Umbilical cord (tissue), 2 donors: ENCODE data around the gene MCC. TPM values are rescaled to one million over a fixed set of nuclear protein-coding genes. Genes with fewer than 3 reads are reported as not detected.

Source experiments
- DNase-seq: peaks from one replicate; pipeline ENCODE4 v3.0.0-alpha.2; 2015; ENCODE audit warnings: low spot score
- total RNA-seq: library from RNA; depleted of rRNA; stranded (reverse); fragments of >200 nt; gene quantifications from one replicate; pipeline ENCODE4 v1.2.3, GENCODE V29; 2014; ENCODE audit warnings: low replicate concordance; ENCODE audit not compliant: insufficient read depth

MCC gene
- total RNA-seq, 1 donor from 2014 or later, result 65.2 TPM

DNA sequence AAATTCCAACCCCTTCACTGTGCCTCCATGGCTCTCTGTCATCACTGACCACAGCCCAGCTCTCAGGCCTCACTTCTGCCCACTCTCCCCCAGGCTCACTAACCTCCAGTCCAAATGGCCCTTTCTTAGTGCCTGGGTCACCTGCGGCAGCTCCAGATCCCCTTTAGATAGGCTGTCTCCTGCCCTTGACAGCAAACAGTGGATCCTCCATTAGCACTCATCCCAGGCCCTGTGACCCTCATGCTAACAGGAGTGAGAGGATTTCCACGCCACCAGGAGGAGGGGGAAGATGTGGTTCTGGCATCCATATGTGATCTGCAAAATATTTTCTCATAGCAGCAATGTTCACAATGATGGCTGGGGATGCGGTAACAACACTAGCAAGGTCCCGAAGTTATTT lies 372.3 kb downstream of the MCC start:
- no peak for DNase-seq

DNA sequence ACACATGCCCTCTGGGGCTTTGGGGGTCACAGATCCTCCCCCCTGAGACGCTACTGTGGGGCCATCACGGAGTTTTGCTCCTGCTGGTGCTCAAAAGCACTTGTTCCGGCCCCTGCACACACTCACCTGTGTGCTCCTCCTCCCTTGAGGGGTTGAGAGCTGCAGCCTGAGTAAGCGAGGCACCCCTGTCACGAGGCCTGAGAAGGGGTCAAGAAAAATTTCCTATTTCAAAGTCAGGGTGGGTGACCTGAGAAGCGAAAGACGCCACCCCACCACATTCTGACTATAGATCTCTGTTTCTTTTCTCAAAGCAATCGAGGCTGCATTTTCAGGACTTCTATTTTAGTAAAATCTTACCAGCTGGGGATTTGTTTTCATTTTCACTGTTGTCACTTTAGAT lies 373.2 kb downstream of the MCC start:
- DNase-seq, result no peak

DNA sequence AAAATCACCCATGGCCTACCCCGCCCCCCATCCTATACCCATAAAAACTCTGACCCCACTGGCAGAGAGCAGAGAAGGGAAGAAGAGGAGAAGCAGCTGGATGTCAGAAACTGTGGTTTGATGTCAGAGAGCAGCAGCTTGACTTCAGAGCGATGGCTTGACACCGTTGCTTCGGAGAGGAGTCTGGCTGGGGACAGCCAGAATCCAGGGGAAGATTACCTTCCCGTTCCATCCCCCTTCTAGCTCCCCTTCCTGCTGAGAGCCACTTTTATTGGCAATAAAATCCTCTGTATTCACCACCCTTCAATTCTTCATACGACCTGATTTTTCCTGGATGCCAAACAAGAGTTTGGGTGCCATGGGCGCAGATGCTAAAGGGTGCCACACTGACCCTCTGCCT lies 373.7 kb downstream of the MCC start:
- DNase-seq, result no peak

DNA sequence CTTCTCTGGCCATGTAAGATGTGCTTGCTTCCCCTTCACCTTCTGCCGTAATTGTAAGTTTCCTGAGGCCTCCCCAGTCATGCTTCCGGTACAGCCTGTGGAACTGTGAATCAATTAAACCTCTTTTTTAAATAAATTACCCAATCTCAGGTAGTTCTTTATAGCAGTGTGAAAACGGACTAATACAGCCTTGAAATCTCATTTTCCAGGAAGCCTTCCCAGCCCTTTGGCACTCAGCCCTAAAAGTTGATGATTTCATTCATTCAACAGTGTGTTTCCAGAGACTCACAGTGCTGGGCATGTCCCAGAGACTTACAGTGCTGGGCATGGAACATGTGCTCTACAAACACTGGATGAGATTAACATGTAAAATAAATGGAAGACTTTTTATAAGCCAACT lies 375.8 kb downstream of the MCC start:
- no peak for DNase-seq

DNA sequence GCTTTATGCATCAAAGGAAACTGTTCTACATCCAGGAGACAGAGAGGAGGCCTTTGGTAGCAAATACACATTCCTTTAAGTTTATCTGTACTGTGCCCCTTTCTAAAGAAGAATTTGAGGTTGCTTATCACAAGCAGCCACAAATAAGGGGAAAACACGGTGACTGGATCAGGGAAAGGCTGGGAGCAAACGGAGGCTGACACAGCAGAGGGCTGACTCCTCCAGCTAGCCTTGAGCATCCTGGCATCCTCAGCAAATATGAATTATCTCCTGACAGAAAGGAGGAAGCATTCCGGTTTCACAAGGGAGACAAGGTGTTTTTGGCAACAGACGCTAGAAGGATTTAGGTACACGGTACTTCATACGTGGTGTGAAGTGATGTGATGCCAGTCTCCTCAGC lies 378.1 kb downstream of the MCC start:
- DNase-seq, result no peak

DNA sequence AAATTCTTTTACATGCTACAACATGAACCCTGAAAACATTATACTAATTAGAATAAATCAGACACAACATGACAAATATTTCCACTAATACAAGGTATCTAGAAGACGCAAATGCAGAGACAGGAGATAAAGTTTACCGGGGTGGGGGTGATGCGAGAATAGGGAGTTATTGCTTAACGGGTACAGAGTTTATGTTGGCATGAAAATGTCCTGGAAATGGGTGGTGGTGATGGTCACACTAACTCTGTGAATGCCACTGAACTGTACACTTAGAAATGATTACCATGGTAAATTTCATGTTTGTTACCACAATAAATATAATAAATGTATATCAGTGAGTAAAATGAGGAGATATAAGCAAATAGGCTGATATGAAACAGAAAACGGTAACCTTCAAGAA lies 378.9 kb downstream of the MCC start:
- DNase-seq, result no peak

DNA sequence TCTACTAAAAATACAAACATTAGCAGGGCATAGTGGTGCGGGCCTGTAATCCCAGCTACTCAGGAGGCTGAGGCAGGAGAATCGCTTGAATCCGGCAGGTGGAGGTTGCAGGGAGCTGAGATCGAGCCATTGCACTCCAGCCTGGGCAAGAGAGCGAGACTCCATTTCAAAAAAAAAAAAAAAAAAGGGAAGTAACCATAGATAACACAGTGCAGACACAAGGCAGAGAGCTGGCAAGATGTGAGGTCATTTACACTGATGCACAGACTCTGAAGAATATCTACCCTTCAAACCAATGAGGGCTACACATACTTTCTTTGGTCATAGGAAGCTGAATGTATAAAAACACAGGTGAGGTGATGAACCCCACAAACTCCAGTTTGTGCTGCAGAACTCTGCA lies 379.8 kb downstream of the MCC start:
- no peak for DNase-seq

DNA sequence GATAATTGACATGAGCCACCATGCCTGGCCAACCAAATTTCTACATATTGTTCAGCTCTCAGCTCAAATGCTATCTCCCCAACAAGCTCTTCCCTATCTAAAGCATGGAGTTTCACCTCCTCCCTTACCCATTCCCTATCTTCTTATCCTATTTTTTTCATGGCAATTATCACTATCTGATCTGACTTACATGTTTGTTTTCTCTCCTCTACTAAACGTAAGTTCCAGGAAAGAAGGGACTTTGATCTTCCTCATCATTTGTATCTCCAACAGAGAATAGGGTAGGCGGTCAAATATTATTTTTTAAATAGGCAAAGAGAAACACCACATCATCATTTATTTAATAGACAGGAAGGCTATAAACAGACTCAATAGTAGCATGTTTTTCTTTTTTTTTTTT lies 381.4 kb downstream of the MCC start:
- DNase-seq, result no peak

DNA sequence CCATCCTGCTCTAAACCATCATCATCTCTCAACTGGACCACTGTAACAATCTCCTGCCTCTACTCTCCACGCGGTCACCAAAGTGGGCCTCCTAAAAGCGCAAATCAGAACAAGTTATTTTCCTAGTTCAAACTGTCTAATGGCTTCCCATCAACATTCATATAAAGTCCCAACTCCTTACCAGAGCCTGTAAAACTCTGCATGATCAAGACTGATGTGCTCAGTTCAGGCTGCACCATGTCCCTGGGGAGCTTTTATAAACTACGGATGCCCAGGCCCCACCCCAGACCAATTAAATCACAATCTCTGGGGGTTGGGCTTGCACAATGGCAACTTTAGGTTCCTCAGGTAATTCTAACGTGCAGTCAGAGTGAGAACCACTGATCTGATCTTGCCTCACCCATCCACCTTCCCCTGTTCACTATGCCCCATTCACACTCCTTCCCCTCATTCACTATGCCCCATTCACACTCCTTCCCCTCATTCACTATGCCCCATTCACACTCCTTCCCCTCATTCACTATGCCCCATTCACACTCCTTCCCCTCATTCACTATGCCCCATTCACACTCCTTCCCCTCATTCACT lies 382.5 kb downstream of the MCC start:
- no peak for DNase-seq

DNA sequence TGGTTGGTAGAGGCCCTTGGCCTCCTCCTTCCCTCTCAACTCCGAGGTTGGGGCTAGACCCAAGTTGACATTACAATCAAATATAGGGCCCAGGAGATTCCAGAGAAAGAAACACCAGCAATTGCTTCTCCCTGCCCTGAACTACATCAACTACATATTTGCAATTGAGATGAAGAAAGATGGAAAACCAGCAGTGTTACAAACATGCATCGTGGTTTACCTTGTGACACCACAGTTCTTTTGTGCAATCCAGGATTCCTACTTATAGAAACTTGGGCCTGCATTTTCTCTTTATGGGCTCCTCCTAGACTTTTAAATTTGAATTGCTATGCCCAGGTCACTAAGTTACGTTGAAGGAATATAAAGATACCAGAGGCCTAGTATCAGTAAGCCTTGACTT lies 384.9 kb downstream of the MCC start:
- no peak for DNase-seq

DNA sequence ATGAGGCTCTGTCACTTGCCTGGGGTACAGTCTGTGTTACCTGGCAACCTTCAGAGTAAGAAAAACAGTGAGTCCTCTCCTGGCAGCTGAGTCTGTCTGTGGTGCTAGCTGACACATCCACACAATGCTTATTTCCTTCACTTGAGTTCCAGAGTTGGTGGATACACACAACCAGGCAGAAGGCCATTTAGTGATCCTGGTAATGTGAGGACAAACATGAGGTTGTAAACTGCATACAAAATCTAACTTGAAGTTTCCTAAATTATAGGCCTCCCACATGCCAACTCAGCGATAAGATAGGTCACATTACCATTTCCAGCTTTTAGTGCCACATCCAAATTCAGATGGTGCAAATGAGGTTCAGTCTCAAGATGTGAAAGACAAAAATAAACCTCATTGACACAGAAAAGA lies 386.1 kb downstream of the MCC start:
- DNase-seq, result no peak

DNA sequence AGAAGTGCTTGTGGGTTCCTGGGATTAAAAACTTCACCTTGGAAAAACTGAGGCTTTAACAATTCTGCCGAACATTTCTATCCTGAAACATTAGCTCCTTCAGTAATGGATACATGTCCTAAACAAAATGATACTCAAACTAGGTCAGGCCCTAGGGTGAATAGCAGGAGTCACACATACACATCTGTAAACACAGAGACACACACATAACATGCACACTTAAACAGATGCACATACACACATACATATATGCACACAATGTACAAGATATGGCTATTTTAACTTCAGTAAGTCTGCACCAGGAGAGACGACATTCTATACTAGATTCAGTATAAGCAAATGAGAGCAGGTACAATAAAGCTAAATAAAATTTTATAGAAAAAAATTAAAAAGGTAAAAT lies 387.3 kb downstream of the MCC start:
- DNase-seq, result no peak

DNA sequence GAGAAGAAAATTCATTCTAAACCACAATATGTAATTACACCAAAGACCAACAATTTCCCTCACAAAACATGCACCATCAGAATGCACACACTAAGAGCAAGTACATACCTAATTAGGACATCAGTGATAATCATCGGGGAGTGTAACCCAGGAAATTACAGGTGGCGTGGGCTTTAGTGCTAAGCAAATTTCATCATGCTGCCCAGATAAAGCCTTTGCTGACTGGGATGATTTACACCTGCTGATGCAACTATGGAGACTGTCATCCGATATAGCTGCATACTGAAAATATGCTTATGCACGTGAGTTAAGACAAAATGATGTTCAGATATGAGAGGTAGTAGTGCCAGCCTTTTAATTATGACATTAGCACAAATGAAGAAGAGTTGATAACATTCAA lies 388.4 kb downstream of the MCC start:
- DNase-seq, result no peak

DNA sequence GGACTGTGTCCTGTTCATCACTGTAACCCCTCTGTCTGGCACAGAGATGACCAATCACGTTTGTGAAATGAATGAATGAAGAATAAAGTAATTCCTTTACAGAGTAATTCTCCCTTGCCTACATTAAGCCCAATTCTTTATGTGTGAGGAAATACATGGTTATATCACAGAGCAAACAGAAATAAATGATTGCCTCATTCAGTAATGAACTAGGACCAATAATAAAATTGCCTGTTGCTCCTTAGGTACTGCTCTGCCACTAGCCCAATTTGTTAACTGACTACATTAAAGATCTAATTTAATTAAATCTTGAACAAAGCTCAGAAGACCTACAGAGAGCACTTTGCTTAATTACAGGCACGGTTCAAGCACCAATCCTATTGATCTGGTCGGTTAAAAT lies 389.9 kb downstream of the MCC start:
- no peak for DNase-seq

DNA sequence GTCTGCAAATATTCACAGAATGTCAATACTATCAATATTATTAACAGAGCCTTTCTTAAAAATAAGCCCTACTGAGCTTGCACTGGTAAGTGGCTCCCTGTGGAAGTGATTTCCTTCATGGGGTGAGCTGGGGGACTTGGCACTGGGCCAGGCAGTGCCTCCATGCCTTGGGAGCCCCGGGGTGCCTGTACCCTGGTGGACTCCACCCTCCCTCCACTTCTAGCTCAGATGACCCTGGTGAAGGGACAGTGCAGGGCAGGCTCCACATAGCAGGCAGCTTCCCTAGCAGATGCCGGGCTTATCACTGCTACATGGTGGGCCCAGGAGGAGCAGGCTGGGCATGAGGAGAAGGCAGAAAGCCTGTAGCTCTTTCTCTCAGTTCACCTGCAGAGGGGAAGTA lies 392.4 kb downstream of the MCC start:
- DNase-seq, result no peak

DNA sequence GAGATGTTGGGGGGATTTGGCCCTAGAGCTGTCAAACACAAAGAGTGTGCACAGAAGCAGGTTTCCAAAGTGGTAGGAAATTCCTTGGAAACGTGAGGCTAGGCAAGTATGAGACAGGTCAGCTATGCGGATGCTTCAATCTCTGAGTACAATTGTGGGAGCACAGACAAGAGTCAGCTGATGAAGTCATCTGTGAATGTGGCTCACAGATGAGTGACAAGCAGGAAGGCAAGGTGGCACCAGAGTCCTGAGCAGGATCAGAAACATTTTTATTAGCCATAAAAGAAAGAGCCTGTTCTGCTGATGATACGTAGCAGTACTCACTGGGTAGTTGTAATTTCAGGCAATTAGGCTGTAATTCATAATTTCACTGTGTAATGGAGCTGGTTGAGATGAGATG lies 394.7 kb downstream of the MCC start:
- DNase-seq, result no peak

DNA sequence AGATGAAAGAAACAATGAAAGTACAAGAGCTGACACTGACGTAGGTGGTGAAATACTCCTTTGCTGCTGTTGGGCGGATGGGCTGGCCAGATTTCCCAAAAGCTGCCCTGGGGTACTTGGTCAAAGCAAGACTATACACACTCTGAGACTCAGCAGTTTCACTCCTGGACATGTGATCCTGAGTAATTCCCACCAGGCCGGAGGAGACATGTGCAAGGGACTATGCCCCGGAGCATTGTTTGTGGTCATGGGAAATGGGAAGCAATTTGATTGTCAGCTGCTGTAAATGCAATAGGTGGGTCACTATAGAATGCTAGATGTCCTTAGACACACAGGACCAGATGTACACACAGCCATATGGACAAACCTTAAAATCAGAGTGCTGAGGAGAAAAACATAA lies 395.6 kb downstream of the MCC start:
- DNase-seq, result no peak

DNA sequence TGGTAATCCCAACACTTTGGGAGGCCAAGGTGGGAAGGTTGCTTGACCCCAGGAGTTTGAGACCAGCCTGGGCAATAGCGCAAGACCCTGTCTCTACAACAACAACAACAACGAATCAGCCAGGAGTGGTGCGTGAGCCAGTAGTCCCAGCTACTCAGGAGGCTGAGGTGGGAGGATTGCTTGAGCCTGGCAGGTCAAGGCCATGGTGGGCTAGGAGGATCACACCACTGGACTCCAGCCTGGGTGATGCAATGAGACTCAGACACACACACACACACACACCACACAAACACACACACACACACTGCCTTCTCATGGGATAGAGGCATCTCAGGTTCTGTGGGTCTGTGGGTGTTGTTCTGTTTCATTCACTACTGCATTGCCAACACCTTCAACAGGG lies 396.6 kb downstream of the MCC start:
- DNase-seq, result no peak

DNA sequence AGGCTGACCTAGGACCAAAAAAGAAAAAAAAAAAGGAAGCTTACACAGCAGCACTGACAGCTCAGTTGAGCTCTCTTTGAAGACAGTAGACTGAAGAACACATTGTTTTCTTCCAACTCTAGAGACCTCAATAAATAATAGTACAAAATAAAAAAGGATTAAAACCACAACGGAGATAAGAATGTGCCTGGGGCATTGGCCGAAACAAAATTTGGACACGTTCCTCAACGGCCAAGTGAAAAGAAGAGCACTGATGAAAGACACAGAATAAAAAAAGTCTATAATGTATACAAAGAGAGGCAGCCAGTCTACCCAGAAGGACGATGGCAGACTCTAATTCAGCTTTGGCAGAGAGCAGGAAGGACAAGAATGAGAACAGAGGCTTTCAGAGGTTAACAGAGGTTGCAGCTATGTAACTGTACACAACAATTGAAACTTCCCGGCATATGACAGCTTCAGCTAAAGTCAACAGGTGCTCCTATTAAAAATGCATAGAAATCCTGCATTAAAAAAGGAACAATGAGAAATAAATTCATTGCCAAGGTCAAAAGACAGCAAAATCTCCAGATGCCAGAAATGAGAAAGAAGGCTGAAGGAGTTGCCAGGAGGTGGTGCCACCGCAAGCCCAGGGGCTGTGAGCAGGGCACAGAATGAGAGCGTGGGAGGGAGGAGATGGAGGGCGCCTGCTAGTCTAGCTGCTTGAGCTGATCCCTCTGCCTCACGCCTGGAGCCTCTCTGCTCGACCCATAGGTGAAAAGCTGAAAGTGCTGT lies 397.7 kb downstream of the MCC start:
- DNase-seq, result no peak

DNA sequence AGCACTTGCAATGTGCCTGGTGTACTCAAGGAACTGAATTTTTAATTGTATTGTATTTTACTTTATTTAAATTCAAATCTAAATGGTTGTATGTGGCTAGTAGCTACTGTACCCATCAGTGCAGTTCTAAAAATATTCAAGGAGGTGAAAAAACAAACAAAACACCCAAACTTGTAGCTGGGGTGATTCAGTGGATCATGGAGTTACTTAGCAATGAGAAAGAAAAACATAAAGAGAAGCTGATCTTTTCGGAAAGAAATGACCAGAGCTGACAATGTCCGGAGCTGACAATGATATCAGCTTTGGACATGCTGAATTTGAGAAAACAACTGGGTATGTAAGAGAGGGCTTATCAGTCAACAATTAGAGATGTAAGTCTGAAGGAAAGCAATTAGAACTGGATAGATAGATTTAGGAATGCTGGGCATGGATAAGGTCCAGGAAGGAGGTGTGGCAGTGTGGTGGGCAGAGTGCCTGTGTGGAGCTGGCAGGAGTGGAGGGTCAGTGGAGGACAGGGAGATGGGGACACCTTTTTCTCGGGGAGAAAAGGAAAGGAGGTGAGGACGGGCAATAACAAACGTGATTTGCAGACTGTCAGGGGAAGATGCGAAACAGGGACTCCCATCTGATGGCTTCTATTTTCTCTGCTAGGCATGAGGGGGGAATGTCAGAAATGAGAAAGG lies 398.5 kb downstream of the MCC start:
- no peak for DNase-seq

DNA sequence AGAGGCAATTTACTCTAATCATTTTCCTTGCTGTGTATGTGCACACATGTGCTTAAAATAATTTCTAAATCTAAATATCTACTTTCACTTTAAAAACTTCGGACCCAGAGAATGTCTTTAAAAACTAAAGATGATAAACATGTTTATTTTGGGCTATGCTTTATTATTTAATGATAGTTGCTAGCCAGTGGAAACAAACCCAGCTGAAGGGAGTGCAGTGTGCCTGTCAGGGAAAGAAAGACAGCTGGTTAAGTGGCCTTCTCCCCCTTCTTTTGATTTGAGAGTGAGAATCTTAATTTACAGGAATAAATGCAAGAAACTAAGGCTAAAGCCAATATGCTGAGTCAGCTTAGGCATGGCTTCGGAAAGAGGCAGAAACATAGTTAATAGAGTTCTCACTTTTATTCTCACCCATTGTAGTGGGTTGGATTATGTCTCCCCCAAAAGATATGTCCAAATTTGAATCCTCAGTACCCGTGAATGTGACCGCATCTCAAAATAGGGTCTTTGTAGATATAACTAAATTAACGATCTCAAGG lies 400.2 kb downstream of the MCC start:
- DNase-seq, result no peak

DNA sequence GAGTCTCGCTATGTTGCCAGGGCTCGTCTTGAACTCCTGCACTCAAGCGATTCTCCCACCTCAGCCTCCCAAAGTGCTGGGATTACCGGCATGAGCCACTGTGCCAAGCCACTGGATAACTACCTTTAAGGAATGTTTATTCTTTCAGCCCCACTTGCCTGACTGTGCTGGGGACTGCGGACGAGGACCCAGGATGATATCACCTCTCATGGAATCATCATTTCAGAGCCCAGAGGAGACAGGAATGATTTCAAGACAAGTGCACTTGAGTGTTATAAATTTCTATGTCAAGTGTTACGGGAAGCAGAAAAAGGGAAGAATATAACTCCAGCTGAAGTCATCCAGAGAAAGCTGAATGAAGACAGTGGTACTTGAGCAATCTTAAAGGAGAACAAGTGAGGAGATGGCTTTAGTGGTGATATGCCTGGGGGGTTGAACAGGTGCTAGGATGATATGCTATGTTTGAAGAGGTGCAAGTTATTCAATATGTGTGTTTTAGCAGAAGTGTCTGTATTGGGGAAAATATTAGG lies 402.3 kb downstream of the MCC start:
- no peak for DNase-seq

DNA sequence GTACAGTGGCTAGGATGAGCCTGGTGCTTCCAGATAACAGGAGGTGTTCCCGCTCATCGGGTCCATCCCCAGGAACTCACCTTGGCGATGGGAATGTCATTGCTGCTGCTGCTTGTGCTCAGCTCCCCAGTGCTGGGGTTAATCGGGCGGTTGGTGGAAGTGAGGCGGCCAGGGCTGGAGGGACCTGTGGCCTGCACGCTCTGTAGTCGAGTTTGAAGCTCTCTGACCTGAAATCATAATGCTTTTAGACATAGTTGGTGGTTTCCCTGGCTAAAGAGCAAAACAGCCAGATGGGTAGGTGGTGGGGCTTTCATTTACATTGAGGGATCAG lies 403.2 kb downstream of the MCC start:
- DNase-seq, result no peak
